Neural cell (in vitro differentiated cells): ENCODE data around the gene THADA.

Source experiments
- EP300 ChIP-seq: fragments of 450-650 bp; conservative IDR thresholded peaks from 2 replicates; pipeline ENCODE4 v1.6.1; 2014; ENCODE audit warnings: antibody characterized with exemption, mild to moderate bottlenecking, moderate library complexity; ENCODE audit not compliant: poor library complexity, severe bottlenecking
- EZH2 ChIP-seq: fragments of 200-600, 300-800 bp; shearing (Covaris generic), sonication (generic); IDR thresholded peaks from 2 replicates; pipeline ENCODE4 v1.6.1; 2014; ENCODE audit warnings: antibody characterized with exemption, low read length, borderline replicate concordance, mild to moderate bottlenecking; ENCODE audit not compliant: insufficient read depth, poor library complexity, severe bottlenecking
- MXI1 ChIP-seq: fragments of 450-650 bp; conservative IDR thresholded peaks from 2 replicates; pipeline ENCODE4 v1.6.1; 2014; ENCODE audit warnings: antibody characterized with exemption, mild to moderate bottlenecking; ENCODE audit not compliant: poor library complexity, severe bottlenecking
- POLR2AphosphoS5 ChIP-seq: IDR thresholded peaks from 2 replicates; pipeline ENCODE4 v1.6.1; 2012
- RAD21 ChIP-seq: fragments of 450-650 bp; conservative IDR thresholded peaks from 2 replicates; pipeline ENCODE4 v1.6.1; 2014; ENCODE audit warnings: antibody characterized with exemption, mild to moderate bottlenecking, moderate library complexity
- SMC3 ChIP-seq: fragments of 450-650 bp; conservative IDR thresholded peaks from 2 replicates; pipeline ENCODE4 v1.6.1; 2014; ENCODE audit warnings: antibody characterized with exemption, mild to moderate bottlenecking, moderate library complexity; ENCODE audit not compliant: poor library complexity
- TAF1 ChIP-seq: IDR thresholded peaks from 2 replicates; pipeline ENCODE4 v1.6.1; 2012; ENCODE audit warnings: low read depth
- TF ChIP-seq, protein P1 (sequence below): fragments of 450-650 bp; IDR thresholded peaks from 2 replicates; pipeline ENCODE4 v1.5.1; 2014; ENCODE audit warnings: antibody characterized with exemption, mild to moderate bottlenecking, moderate library complexity; ENCODE audit not compliant: poor library complexity, severe bottlenecking
- TF ChIP-seq, protein P2 (sequence below): IDR thresholded peaks from 2 replicates; pipeline ENCODE4 v1.6.1; 2012; ENCODE audit warnings: borderline replicate concordance

DNA sequence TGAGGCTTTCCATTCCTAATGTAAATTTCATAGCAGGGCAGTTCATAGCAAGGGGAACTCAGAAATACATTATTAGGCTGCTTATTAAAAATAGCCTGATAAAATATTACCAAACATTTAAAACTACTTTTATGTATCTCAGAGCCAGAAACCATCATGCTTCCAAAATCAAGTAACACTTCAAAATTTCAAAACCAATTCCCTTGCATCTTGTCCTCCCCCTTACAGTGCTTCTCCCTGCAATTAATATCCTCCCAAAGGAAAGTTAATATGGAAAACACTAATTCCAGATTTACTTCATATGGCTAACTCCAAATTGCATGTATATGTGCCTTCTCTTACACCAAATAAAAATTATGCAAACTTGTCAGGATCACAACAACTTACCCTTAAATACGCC lies 47.8 kb upstream of the THADA start:
- TF ChIP-seq, protein P1, sequence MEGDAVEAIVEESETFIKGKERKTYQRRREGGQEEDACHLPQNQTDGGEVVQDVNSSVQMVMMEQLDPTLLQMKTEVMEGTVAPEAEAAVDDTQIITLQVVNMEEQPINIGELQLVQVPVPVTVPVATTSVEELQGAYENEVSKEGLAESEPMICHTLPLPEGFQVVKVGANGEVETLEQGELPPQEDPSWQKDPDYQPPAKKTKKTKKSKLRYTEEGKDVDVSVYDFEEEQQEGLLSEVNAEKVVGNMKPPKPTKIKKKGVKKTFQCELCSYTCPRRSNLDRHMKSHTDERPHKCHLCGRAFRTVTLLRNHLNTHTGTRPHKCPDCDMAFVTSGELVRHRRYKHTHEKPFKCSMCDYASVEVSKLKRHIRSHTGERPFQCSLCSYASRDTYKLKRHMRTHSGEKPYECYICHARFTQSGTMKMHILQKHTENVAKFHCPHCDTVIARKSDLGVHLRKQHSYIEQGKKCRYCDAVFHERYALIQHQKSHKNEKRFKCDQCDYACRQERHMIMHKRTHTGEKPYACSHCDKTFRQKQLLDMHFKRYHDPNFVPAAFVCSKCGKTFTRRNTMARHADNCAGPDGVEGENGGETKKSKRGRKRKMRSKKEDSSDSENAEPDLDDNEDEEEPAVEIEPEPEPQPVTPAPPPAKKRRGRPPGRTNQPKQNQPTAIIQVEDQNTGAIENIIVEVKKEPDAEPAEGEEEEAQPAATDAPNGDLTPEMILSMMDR = no peak
- TF ChIP-seq EZH2 = no peak
- no peak for TF ChIP-seq EP300
- TF ChIP-seq, protein P2, sequence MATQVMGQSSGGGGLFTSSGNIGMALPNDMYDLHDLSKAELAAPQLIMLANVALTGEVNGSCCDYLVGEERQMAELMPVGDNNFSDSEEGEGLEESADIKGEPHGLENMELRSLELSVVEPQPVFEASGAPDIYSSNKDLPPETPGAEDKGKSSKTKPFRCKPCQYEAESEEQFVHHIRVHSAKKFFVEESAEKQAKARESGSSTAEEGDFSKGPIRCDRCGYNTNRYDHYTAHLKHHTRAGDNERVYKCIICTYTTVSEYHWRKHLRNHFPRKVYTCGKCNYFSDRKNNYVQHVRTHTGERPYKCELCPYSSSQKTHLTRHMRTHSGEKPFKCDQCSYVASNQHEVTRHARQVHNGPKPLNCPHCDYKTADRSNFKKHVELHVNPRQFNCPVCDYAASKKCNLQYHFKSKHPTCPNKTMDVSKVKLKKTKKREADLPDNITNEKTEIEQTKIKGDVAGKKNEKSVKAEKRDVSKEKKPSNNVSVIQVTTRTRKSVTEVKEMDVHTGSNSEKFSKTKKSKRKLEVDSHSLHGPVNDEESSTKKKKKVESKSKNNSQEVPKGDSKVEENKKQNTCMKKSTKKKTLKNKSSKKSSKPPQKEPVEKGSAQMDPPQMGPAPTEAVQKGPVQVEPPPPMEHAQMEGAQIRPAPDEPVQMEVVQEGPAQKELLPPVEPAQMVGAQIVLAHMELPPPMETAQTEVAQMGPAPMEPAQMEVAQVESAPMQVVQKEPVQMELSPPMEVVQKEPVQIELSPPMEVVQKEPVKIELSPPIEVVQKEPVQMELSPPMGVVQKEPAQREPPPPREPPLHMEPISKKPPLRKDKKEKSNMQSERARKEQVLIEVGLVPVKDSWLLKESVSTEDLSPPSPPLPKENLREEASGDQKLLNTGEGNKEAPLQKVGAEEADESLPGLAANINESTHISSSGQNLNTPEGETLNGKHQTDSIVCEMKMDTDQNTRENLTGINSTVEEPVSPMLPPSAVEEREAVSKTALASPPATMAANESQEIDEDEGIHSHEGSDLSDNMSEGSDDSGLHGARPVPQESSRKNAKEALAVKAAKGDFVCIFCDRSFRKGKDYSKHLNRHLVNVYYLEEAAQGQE = no peak
- TF ChIP-seq TAF1 = no peak
- TF ChIP-seq RAD21 = no peak
- no peak for TF ChIP-seq POLR2AphosphoS5
- no peak for TF ChIP-seq SMC3
- no peak for TF ChIP-seq MXI1
